Breast epithelium (tissue), 3 donors: ENCODE measurements around the gene HMCN2.

ENCODE experiments used
- POLR2A ChIP-seq: fragments of 450-650 bp; IDR thresholded peaks from one replicate; pipeline ENCODE4 v1.6.1; 2016; ENCODE audit warnings: antibody characterized with exemption, mild to moderate bottlenecking, moderate library complexity
- POLR2AphosphoS5 ChIP-seq, 3 donors: sonication (generic); formaldehyde crosslinking; IDR thresholded peaks; one replicate each; pipeline ENCODE4 v1.6.1; 2017; ENCODE audit warnings: antibody characterized with exemption in 3 of 3
- TF ChIP-seq, protein P1 (sequence below), 3 donors: fragments of 450-650 bp; IDR thresholded peaks; one replicate each; pipeline ENCODE4 v1.5.1; 2016 to 2017; ENCODE audit warnings: antibody characterized with exemption in 3 of 3, mild to moderate bottlenecking in 3 of 3, moderate library complexity in 3 of 3

DNA sequence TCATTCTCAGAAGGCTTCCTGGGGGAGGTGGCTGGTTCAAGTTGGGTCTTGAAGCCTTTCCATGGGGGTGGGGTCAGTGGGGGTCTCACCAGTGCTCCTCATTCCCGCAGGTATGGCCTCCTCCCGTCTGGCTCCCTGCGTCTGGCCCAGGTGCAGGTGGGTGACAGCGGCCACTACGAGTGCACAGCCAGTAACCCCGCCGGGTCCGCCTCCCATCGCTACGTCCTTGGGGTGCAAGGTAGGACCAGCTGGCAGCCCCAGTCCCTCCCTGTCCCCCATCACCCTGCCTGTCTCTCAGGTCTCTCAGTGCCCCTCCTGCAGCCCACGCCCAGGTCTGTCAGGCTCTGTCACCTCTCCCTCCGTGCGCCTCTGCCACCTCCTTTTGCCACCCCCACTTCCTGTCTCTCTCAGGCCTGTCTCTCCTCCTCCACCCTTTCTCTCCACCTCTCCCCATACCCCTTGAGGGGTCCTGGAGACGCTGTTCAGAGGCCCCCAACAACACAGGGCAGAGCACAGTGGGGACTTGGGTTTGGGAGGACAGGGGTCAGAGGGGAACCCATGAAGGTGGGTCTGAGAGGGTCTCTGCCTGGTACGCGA is 72.3 kb downstream of the HMCN2 start:
- TF ChIP-seq POLR2AphosphoS5 (IDR thresholded peaks at IDR 0.05), result no peak
- no peak for TF ChIP-seq POLR2A
- TF ChIP-seq, protein P1, sequence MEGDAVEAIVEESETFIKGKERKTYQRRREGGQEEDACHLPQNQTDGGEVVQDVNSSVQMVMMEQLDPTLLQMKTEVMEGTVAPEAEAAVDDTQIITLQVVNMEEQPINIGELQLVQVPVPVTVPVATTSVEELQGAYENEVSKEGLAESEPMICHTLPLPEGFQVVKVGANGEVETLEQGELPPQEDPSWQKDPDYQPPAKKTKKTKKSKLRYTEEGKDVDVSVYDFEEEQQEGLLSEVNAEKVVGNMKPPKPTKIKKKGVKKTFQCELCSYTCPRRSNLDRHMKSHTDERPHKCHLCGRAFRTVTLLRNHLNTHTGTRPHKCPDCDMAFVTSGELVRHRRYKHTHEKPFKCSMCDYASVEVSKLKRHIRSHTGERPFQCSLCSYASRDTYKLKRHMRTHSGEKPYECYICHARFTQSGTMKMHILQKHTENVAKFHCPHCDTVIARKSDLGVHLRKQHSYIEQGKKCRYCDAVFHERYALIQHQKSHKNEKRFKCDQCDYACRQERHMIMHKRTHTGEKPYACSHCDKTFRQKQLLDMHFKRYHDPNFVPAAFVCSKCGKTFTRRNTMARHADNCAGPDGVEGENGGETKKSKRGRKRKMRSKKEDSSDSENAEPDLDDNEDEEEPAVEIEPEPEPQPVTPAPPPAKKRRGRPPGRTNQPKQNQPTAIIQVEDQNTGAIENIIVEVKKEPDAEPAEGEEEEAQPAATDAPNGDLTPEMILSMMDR (IDR thresholded peaks at IDR 0.05), result no peak
